SK-N-SH (cell line): ENCODE data around the gene GPAT2.
"Not testable (repeated sequence)": the region's sequence is repeated elsewhere in the genome, so short reads cannot be mapped to it uniquely, and the experiment has no call there.

Source experiments
- EP300 ChIP-seq, 2 experiments: IDR thresholded peaks; 2 replicates each; pipeline versions ENCODE4 v1.4.0 to v1.6.1; 2012; ENCODE audit warnings: borderline replicate concordance in 1 of 2, low read depth in 1 of 2, low read length in 1 of 2
- EZH2phosphoT487 ChIP-seq: fragments of 200-600 bp; sonication (generic); IDR thresholded peaks from 2 replicates; pipeline ENCODE4 v1.6.1; 2017; ENCODE audit warnings: low read depth, mixed run types, mild to moderate bottlenecking, antibody characterized with exemption, moderate library complexity, borderline replicate concordance
- FOXM1 ChIP-seq: IDR thresholded peaks from 2 replicates; pipeline ENCODE4 v1.4.0; 2012; ENCODE audit warnings: low read depth, mild to moderate bottlenecking
- GABPA ChIP-seq: IDR thresholded peaks from 2 replicates; pipeline ENCODE4 v1.4.0; 2012; ENCODE audit warnings: low read depth, mild to moderate bottlenecking
- GATA2 ChIP-seq: sonication (generic); formaldehyde crosslinking; IDR thresholded peaks from 2 replicates; pipeline ENCODE4 v1.5.0; 2020; ENCODE audit warnings: mild to moderate bottlenecking, missing genetic modification reagents
- JUND ChIP-seq: IDR thresholded peaks from 2 replicates; pipeline ENCODE4 v1.4.0; 2012
- POLR2AphosphoS5 ChIP-seq: IDR thresholded peaks from 2 replicates; pipeline ENCODE4 v1.6.1; 2012; ENCODE audit warnings: low read depth, low read length
- SIN3A ChIP-seq: IDR thresholded peaks from 2 replicates; pipeline ENCODE4 v1.6.1; 2012; ENCODE audit warnings: low read depth, mild to moderate bottlenecking, low read length, moderate library complexity, borderline replicate concordance
- SMC3 ChIP-seq: IDR thresholded peaks from 2 replicates; pipeline ENCODE4 v1.6.1; 2012; ENCODE audit warnings: low read depth, low read length, improper control_type of control experiment
- TAF1 ChIP-seq: IDR thresholded peaks from 2 replicates; pipeline ENCODE4 v1.6.1; 2012; ENCODE audit warnings: low read depth, mild to moderate bottlenecking, low read length, moderate library complexity, borderline replicate concordance
- YY1 ChIP-seq: IDR thresholded peaks from 2 replicates; pipeline ENCODE4 v1.4.0; 2012; ENCODE audit warnings: low read depth, mild to moderate bottlenecking
- TF ChIP-seq, protein P1 (sequence below): fragments of 150-350 bp; IDR thresholded peaks from 2 replicates; pipeline ENCODE4 v1.6.1; 2017; ENCODE audit warnings: antibody characterized with exemption, low read length, low read depth, borderline replicate concordance
- TF ChIP-seq, protein P2 (sequence below): fragments of 200-600 bp; sonication (generic); IDR thresholded peaks from 2 replicates; pipeline ENCODE4 v1.6.1; 2017; ENCODE audit warnings: antibody characterized with exemption, mild to moderate bottlenecking, moderate library complexity

DNA sequence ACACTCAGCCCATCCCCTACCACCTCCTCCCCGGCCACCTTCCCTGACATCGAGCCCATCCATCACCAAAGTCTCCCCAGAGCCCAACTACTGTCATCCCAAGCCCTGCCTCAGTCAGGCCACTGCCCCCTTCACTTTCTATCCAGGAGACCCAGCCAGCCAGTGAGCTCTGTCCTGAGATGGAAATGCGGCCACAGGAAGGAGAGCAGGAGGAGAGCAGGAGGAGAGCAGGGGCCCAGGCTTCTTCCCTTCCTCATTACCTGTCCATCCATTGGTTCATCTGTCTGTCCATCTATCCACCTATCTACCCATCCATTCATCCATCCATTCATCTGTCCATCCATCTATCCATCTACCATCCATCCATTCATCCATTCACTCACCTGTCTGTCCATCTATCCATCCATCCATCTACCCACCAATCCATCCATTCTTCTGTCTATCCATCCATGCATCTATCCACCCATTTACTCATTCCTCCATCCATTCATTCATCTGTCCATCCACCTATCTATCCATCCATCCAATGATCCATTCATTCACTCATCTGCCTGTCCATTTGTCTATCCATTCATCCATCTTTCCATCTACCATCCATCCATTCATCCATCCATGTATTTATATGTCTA lies 29.4 kb upstream of the GPAT2 start:
- TF ChIP-seq, protein P1, sequence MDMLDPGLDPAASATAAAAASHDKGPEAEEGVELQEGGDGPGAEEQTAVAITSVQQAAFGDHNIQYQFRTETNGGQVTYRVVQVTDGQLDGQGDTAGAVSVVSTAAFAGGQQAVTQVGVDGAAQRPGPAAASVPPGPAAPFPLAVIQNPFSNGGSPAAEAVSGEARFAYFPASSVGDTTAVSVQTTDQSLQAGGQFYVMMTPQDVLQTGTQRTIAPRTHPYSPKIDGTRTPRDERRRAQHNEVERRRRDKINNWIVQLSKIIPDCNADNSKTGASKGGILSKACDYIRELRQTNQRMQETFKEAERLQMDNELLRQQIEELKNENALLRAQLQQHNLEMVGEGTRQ: not testable (repeated sequence)
- not testable (repeated sequence) for TF ChIP-seq FOXM1; YY1; SMC3; POLR2AphosphoS5; JUND; SIN3A; GATA2 (CRISPR knock-in tag); TAF1; EP300 (IDR thresholded peaks at IDR 0.05; ENCODE audit: borderline replicate concordance in 1 of 2, low read depth in 1 of 2, low read length in 1 of 2); GABPA; EZH2phosphoT487
- TF ChIP-seq, protein P2, sequence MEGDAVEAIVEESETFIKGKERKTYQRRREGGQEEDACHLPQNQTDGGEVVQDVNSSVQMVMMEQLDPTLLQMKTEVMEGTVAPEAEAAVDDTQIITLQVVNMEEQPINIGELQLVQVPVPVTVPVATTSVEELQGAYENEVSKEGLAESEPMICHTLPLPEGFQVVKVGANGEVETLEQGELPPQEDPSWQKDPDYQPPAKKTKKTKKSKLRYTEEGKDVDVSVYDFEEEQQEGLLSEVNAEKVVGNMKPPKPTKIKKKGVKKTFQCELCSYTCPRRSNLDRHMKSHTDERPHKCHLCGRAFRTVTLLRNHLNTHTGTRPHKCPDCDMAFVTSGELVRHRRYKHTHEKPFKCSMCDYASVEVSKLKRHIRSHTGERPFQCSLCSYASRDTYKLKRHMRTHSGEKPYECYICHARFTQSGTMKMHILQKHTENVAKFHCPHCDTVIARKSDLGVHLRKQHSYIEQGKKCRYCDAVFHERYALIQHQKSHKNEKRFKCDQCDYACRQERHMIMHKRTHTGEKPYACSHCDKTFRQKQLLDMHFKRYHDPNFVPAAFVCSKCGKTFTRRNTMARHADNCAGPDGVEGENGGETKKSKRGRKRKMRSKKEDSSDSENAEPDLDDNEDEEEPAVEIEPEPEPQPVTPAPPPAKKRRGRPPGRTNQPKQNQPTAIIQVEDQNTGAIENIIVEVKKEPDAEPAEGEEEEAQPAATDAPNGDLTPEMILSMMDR: not testable (repeated sequence)
